Spinal cord (tissue), 10 donors: ENCODE results near the gene JAG1. TPM values are rescaled to one million over a fixed set of nuclear protein-coding genes. Genes with fewer than 3 reads are reported as not detected.
A peak's percentile ranks its signal among the peaks of the same experiment; 100 is the strongest.

Source experiments
- DNase-seq, 6 donors: peaks; one replicate each; pipeline versions ENCODE4 v3.0.0 to v3.0.0-alpha.2; 2013 to 2015; ENCODE audit warnings: low spot score in 6 of 6, low read depth in 4 of 6
- H3K27ac ChIP-seq: one replicate; pipeline ENCODE4 v1.5.1; 2013; ENCODE audit warnings: low read depth, low read length, control low read depth
- H3K27me3 ChIP-seq: one replicate; pipeline ENCODE4 v1.6.1; 2013; ENCODE audit warnings: low read length; ENCODE audit not compliant: control insufficient read depth, insufficient read depth
- H3K36me3 ChIP-seq: one replicate; pipeline ENCODE4 v1.6.1; 2013; ENCODE audit warnings: low read length; ENCODE audit not compliant: control insufficient read depth, insufficient read depth
- H3K4me1 ChIP-seq: one replicate; pipeline ENCODE4 v1.6.1; 2013; ENCODE audit warnings: low read length; ENCODE audit not compliant: control insufficient read depth, insufficient read depth
- H3K4me3 ChIP-seq: one replicate; pipeline ENCODE4 v1.5.1; 2013; ENCODE audit warnings: low read depth, low read length, control low read depth
- H3K9me3 ChIP-seq: one replicate; pipeline ENCODE4 v1.6.1; 2013; ENCODE audit warnings: low read length; ENCODE audit not compliant: control insufficient read depth, insufficient read depth
- WGBS: methylation state at CpG from one replicate; pipeline ENCODE4 v1.1.5; 2013; ENCODE audit warnings: missing lambda C conversion rate; ENCODE audit not compliant: insufficient coverage; 5-methylcytosine and 5-hydroxymethylcytosine counted together
- polyA plus RNA-seq, 2 donors: library from polyadenylated mRNA; unstranded; fragments of 120-200 nt; gene quantifications; one replicate each; pipeline ENCODE4 v1.2.1, GENCODE V29; 2013; ENCODE audit not compliant: insufficient read length in 2 of 2
- total RNA-seq, 2 donors: library from RNA; depleted of rRNA in 1 of 2; stranded (reverse); fragments of 120-200 nt in 1 of 2; fragments of >200 nt in 1 of 2; gene quantifications; one replicate each; pipeline versions ENCODE4 v1.2.3 to v1.2.4, GENCODE V29; 2013 to 2014
- donor health status: healthy.

JAG1 gene
- total and polyA plus RNA-seq, 4 donors = 24.5 to 74.5 (median 47.3) TPM

DNA sequence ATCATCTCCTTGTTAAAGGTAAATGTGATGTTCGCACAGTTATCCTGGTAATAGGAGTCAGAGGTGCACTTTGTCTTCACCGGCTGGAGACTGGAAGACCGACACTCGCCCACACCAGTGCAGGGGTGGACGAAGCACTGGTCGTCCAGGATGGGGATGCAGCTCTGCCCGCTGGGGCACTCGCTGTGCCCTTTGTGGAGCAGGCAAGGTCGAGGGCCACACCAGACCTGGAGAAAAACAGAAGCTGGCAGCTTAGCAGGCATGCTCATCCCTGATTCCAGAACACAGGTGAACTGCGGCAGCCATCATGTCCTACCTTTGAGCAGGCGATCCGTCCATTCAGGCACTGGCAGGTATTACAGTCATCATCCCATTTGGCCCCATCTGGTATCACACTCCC, 32.3 kb downstream of the JAG1 start:
- Histone ChIP-seq H3K27me3 (no peaks in the 10 kb centered on the region), H3K4me1 (peaks cover 31% of the 10 kb centered on the region), H3K9me3 (no peaks in the 10 kb centered on the region), H3K27ac (no peak overlapping the region), H3K4me3 (no peak overlapping the region), H3K36me3 (peaks cover 46% of the 10 kb centered on the region)
- 96% methylated on average over 12 of the region's 12 CpGs for WGBS
- DNase-seq = no peak

DNA sequence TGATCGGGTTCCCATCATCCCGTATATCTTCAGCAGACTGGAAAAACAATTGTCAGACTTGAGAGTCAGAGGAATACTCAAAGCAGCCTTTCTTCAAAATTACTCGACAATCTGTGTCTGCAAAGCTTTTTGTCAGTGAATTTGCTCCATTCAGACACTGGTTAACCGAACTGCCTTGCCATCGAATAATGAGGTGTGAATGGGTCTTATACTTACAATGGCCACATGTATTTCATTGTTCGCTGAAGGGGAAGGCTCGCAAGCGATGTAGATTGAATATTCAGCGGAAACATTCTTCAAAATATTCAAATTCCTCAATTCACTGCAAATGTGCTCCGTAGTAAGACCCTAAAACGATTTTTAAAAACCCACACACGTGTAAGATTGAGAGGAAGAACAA, 32.9 kb downstream of the JAG1 start:
- Histone ChIP-seq H3K27me3 (no peaks in the 10 kb centered on the region), H3K27ac (no peak overlapping the region), H3K4me1 (peaks cover 31% of the 10 kb centered on the region), H3K4me3 (no peak overlapping the region), H3K9me3 (no peaks in the 10 kb centered on the region), H3K36me3 (peaks cover 42% of the 10 kb centered on the region)
- no peak for DNase-seq
- 73% methylated on average over 4 of the region's 12 CpGs for WGBS

DNA sequence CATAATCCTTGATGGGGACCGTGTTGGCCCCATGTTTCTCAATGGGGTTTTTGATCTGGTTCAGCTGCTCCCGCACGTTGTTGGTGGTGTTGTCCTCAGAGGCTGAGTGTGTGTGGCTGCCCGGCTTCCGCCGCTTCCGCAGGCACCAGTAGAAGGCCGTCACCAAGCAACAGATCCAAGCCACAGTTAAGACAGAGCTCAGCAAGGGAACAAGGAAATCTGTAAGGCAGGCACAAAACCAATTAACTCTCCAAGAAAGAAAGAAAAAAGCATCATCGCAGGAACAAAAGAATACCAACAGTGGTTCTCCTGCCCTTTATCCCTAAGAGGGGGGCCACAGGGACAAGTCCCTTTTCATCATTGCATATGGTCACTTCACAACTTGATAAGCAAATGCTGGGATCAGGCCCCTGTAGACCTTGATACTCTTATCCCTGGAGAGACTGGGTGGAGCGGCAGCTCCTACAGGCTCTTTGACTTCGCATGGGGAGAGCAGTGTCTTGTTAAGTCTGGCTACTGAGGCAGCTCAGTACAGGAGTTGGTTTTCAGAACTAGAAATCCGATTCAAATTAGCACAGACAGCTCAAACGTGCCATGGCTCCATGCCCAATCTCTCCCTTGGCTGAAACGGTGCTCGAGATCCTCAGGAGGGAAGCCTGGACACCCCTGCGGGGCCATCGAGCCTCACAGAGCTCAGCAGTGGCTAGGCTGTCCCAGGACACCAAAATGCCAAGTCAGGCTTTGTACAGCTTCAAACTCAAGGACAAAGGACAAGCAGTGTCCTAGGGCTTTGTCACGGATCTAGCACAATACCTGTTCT, 33.9 kb downstream of the JAG1 start:
- Histone ChIP-seq H3K27ac (peak overlapping the region; percentile 42), H3K4me3 (no peak overlapping the region)

DNA sequence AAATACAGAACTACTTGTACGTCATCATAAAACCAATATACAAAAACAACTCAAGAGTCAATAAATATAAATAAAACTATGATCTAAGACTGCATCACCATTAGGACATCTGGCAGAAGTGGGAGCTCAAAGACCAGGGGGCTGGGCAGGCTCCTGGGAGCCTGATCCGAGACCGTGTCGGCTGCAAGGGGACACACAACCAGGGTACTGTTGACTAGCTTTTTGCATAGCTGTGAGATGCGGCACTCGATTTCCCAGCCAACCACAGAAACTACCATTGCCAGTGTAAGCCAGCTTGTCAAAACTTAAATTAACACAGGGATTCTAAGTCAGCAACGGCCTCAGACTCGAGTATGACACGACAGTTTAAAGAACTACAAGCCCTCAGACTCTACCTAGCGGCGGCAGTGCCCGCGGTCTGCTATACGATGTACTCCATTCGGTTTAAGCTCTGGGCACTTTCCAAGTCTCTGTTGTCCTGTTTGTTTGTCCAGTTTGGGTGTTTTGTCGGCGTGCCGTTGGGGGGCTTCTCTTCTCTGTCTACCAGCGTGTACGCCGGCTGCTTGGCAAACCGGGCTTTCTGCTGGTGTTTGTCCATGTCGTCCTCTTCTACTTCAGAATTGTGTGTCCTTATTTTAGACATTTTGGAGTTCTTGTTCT, 34.6 kb downstream of the JAG1 start:
- no peaks in the 10 kb centered on the region for H3K9me3 ChIP-seq
- WGBS = 46% methylated on average over 13 of the region's 23 CpGs
- peak in 1 of 6 donors; percentile 57 for DNase-seq
- H3K36me3 ChIP-seq = peaks cover 28% of the 10 kb centered on the region
- H3K27ac ChIP-seq = peak overlapping the region; percentile 42
- H3K4me3 ChIP-seq = no peak overlapping the region
- no peaks in the 10 kb centered on the region for H3K27me3 ChIP-seq
- peaks cover 24% of the 10 kb centered on the region for H3K4me1 ChIP-seq

More for the DNA sequence above, 33.9 kb downstream of the JAG1 start:
- WGBS = 33% methylated on average over 16 of the region's 18 CpGs
- Histone ChIP-seq H3K27me3 (no peaks in the 10 kb centered on the region), H3K4me1 (peaks cover 28% of the 10 kb centered on the region), H3K36me3 (peaks cover 36% of the 10 kb centered on the region), H3K9me3 (no peaks in the 10 kb centered on the region)
- DNase-seq = peak in 2 of 6 donors; percentile 78 to 85

DNA sequence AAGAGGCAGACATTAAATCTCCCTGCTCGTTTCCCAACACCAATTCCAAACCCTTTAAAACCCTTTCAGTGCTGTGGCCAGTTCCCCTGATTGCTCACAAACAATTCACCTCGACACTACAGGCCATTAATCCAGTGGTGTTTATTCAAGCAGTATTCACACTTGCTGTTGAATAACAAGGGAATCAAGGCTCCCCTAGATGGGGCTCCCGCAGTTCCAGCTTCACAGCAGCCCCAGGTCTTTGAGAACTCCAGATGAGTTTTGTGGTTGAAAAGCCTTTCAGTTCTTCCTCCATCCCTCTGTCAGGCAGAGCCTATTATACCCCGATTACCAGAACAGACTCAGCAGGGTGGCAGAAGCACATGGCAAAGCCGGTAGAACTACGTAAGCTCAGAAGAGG, 36.2 kb downstream of the JAG1 start:
- DNase-seq = peak in 2 of 6 donors; percentile 63 to 66
- peaks cover 24% of the 10 kb centered on the region for H3K4me1 ChIP-seq
- peaks cover 21% of the 10 kb centered on the region for H3K36me3 ChIP-seq
- no peak overlapping the region for H3K4me3 ChIP-seq
- H3K27me3 ChIP-seq = no peaks in the 10 kb centered on the region
- 36% methylated on average over 4 of the region's 6 CpGs for WGBS
- no peaks in the 10 kb centered on the region for H3K9me3 ChIP-seq
- peak overlapping the region; percentile 77 for H3K27ac ChIP-seq

DNA sequence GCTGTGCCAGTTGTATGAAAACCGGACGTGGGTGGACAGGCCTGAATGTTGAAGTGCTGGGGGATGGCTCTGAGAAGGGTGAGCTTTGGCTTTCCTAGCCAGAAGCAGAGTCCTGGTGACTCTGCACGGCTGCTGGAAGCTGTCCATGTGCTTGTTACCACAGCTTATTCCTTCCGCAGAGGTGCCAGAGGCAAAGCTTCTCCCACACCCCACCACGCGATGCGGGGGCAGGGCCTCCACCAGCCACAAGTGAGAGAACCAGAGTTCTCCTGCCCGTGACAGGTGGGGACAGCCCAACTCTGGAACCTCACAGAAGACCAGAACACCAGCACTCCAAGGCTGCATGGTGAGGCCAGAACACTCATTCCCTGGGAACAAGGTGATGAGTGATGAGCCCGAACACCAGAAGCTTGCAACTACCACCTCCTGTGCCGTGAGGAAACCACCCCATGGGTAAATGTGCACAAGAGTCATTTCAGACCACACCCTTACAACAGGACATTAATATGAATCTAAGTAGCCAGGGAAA, 36.7 kb downstream of the JAG1 start:
- peak in 1 of 6 donors; percentile 43 for DNase-seq
- WGBS = 44% methylated on average over 9 of the region's 10 CpGs
- Histone ChIP-seq H3K9me3 (no peaks in the 10 kb centered on the region), H3K4me3 (no peak overlapping the region), H3K27me3 (no peaks in the 10 kb centered on the region), H3K27ac (peak overlapping the region; percentile 77), H3K36me3 (peaks cover 17% of the 10 kb centered on the region), H3K4me1 (peaks cover 24% of the 10 kb centered on the region)

DNA sequence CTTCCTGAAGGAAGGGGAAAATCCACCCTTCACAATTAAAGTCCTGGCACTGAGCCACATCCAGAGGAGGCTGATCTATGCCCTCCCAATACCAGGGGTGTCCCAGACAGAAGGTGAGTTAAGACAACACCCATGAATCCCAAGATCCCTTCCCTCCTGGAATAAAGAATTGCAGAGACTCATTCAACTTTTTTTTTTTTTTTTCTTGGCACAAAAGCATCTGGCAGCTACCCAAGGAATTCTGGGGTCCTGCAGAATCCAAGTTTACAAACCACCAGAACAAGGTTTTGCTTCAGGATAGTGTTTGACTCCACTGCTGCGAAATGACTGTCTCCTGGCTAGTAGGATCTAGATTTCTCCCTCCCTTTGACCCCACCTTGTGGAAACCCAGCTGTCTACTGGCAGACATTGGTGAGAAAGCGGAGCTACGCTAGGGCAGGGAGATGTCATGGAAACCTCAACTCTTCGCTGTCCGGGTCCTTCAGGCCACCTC, 37.4 kb downstream of the JAG1 start:
- peak in 2 of 6 donors; percentile 67 to 84 for DNase-seq
- H3K4me1 ChIP-seq = peaks cover 24% of the 10 kb centered on the region

DNA sequence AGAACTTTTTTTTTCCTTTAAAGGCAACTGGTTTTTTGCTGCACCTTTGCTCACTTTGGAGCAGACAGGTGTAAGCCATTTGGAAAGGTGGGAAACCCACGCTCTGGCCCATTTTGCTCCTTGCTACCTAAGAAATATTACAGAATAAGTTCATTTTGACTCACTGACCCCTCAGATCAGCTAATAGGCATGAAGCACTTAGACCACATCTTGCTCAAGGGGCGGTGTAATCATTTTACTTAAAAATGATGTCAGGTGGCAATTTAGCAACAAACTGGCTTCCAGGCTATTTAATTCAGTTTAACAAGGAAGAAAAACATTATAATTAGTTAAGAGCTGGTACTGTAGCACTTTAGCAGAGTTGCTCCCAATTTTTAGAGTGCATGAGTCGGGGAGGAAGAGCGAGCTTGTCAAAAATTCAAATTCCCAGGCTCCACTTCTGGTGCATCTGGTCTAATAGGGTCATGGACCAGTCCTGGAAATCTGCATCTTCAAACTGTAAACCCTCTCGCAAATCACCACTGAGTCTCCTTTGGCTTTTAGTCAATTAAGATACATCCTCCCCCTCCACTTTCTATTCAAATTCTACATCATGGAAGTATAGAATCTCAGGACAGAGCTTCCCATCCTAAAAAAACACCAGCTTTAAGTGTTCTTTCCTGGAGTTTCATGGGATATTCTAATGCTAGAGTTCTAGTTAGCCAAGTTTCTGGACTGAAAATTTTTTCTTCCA, 38.2 kb downstream of the JAG1 start:
- Histone ChIP-seq H3K36me3 (peaks cover 9% of the 10 kb centered on the region), H3K27ac (peak overlapping the region; percentile 77), H3K4me3 (no peak overlapping the region), H3K9me3 (no peaks in the 10 kb centered on the region), H3K27me3 (no peaks in the 10 kb centered on the region), H3K4me1 (peaks cover 24% of the 10 kb centered on the region)
- DNase-seq = no peak
- WGBS = 93% methylated on average over 4 of the region's 5 CpGs

More for the DNA sequence above, 37.4 kb downstream of the JAG1 start:
- Histone ChIP-seq H3K9me3 (no peaks in the 10 kb centered on the region), H3K4me3 (no peak overlapping the region), H3K36me3 (peaks cover 10% of the 10 kb centered on the region), H3K27ac (peak overlapping the region; percentile 77), H3K27me3 (no peaks in the 10 kb centered on the region)
- WGBS = 44% methylated on average over 4 of the region's 5 CpGs

DNA sequence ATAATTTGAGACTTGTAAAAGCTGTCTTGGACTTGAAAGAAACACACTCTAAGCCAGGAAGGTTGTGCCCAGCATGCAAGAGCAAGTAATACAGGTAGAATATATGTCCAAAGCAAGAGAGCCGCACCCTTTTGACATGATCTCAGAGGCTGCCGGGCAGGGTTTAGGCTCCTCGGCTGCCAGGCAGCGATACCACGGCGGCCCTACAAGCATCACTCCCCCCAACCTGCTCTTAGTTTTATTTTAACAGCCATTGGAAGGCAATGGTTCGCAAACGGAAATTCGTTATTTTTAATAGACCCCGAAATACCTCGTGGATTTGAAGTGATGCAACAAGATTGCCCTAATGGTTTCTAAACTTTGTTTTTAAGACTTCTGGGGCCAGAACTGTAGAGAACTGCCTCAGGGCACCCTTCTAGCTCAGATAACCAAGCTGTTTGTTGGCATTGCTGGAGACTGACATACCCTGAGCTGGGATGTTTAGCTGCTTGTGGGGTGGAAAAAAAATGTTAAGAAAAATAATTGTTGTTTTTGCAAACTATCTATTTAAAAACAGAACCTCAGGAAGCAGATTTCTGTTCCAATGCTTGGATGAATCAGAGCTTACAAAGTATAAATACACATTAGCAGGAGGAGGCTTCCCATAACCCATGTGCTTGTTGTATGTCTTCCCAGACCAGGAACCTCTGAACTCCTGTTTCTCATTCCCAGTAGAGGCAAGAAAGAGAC, 39.0 kb downstream of the JAG1 start:
- Histone ChIP-seq H3K27me3 (no peaks in the 10 kb centered on the region), H3K27ac (peak overlapping the region; percentile 77), H3K36me3 (peaks cover 9% of the 10 kb centered on the region), H3K4me1 (peaks cover 25% of the 10 kb centered on the region), H3K9me3 (no peaks in the 10 kb centered on the region), H3K4me3 (no peak overlapping the region)
- peak in 1 of 6 donors; percentile 64 for DNase-seq
- WGBS = 90% methylated on average over 9 of the region's 11 CpGs
